Mononuclear cell (primary cell): ENCODE results near the gene PTBP3. TPM values are rescaled to one million over a fixed set of nuclear protein-coding genes. Genes with fewer than 3 reads are reported as not detected.

ENCODE experiments used
- H3K27me3 ChIP-seq: 2 replicates; pipeline ENCODE4 v1.6.0; 2011; ENCODE audit warnings: low read length, control low read depth; ENCODE audit not compliant: insufficient read depth
- H3K4me1 ChIP-seq: 2 replicates; pipeline ENCODE4 v1.5.1; 2011; ENCODE audit warnings: mild to moderate bottlenecking, low read length, control low read depth; ENCODE audit not compliant: insufficient read depth
- H3K4me3 ChIP-seq: 2 replicates; pipeline ENCODE4 v1.5.1; 2011; ENCODE audit warnings: mild to moderate bottlenecking, low read length, moderate library complexity
- H3K9me3 ChIP-seq: 2 replicates; pipeline ENCODE4 v1.5.1; 2011; ENCODE audit warnings: low read depth, mild to moderate bottlenecking, control low read depth, low read length
- total RNA-seq: library from RNA; depleted of rRNA; stranded (reverse); fragments of >200 nt; gene quantifications from one replicate; pipeline ENCODE4 v1.2.3, GENCODE V29; 2012

PTBP3 gene
- total RNA-seq, 1 donor: 89.3 TPM

- no peak overlapping the region for H3K4me3 ChIP-seq
- H3K4me1 ChIP-seq: peaks cover 5% of the 10 kb centered on the region
- no peaks in the 10 kb centered on the region for H3K27me3 ChIP-seq
- no peaks in the 10 kb centered on the region for H3K9me3 ChIP-seq
Measured at GRCh38 chr9:112338561-112338960, 5.1 kb upstream of the PTBP3 start.

GRCh38 chr9:112337547-112337946, 4.1 kb upstream of the PTBP3 start:
- Histone ChIP-seq H3K27me3 (no peaks in the 10 kb centered on the region), H3K4me3 (no peak overlapping the region), H3K4me1 (peaks cover 5% of the 10 kb centered on the region), H3K9me3 (no peaks in the 10 kb centered on the region)

GRCh38 chr9:112334432-112334841, 1.0 kb upstream of the PTBP3 start:
- peaks cover 11% of the 10 kb centered on the region for H3K4me1 ChIP-seq
- no peaks in the 10 kb centered on the region for H3K9me3 ChIP-seq
- no peaks in the 10 kb centered on the region for H3K27me3 ChIP-seq
- peak overlapping the region; percentile 78 for H3K4me3 ChIP-seq

GRCh38 chr9:112333639-112334431, 416 bp upstream of the PTBP3 start:
- Histone ChIP-seq H3K27me3 (no peaks in the 10 kb centered on the region), H3K4me3 (peak overlapping the region; percentile 95), H3K9me3 (no peaks in the 10 kb centered on the region), H3K4me1 (peaks cover 11% of the 10 kb centered on the region)

DNA sequence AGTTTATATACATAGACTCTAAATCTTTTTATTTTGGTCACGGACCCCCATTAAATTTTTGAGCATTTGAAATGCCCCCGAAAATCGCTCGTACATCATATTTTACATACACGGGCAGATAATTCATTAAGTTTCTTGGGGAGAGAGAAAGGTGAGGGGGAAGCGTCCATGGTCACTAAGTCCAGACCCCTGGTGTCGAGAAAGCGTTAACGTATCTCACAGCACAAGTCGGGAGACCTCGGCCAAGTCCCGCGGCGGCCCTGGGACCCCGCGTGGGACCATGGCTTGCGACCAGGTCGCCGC, 794 bp downstream of the PTBP3 start:
- Histone ChIP-seq H3K27me3 (no peaks in the 10 kb centered on the region), H3K4me1 (peaks cover 18% of the 10 kb centered on the region), H3K9me3 (no peaks in the 10 kb centered on the region), H3K4me3 (peak overlapping the region; percentile 95)

GRCh38 chr9:112332214-112332613, 1.2 kb downstream of the PTBP3 start:
- peak overlapping the region; percentile 95 for H3K4me3 ChIP-seq
- H3K4me1 ChIP-seq: peaks cover 21% of the 10 kb centered on the region
- no peaks in the 10 kb centered on the region for H3K27me3 ChIP-seq
- no peaks in the 10 kb centered on the region for H3K9me3 ChIP-seq

GRCh38 chr9:112331674-112331952, 1.8 kb downstream of the PTBP3 start:
- H3K27me3 ChIP-seq: no peaks in the 10 kb centered on the region
- H3K4me1 ChIP-seq: peaks cover 26% of the 10 kb centered on the region
- no peak overlapping the region for H3K4me3 ChIP-seq
- H3K9me3 ChIP-seq: no peaks in the 10 kb centered on the region

DNA sequence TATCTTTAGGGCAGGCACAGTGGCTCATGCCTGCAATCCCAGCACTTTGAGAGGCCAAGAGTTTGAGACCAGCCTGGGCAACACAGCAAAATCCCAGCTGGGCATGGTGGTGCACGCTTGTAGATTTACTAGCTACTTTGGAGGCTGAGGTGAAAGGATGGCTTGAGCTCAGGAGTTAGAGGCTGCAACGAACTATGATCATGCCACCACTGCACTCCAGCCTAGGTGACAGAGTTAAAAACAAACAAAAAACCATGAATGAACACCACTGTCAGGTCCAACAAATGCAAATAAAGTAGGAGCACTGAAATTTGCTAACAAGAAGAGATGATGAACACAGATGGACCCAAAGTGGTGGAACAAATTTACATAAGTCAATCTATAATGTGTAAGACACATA, 4.9 kb downstream of the PTBP3 start:
- Histone ChIP-seq H3K4me3 (no peak overlapping the region), H3K27me3 (no peaks in the 10 kb centered on the region), H3K4me1 (peaks cover 34% of the 10 kb centered on the region), H3K9me3 (no peaks in the 10 kb centered on the region)

DNA sequence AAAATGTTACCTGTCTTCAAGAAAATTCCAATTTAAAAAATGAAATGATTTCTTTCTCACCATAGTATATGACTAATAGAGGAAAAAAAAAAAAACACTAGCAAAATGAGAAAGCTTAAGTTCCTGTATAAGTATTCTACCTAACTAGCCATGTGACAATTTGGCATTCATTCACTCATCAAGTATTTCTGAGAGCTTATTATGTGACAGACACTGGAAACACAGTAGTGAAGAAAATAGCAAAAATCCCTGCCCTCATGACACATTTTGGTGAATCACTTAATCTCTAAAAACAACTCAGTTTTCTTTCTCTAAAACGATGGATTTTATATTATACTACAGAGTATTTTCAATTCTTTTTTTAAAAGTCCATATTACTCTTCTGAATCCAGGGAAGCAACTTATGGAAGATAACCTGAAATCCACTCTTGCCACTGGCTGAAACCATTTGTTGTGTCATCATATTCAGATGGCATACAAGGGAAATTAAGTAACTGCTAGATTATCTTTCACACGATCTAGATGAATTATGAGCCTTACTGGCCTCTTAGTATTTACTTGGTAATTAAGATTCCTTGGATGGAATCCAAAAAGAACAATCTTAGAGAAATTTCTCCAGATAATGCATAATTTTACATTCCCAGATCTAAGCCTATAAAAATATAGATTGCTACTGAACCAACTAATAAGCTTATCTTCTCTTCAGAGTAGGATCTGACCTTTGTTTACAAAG, 5.5 kb downstream of the PTBP3 start:
- Histone ChIP-seq H3K4me1 (peaks cover 38% of the 10 kb centered on the region), H3K4me3 (no peak overlapping the region)

GRCh38 chr9:112326194-112326593, 7.2 kb downstream of the PTBP3 start:
- Histone ChIP-seq H3K4me1 (peaks cover 42% of the 10 kb centered on the region), H3K27me3 (no peaks in the 10 kb centered on the region), H3K9me3 (no peaks in the 10 kb centered on the region), H3K4me3 (no peak overlapping the region)

More for the DNA sequence above, 5.5 kb downstream of the PTBP3 start:
- Histone ChIP-seq H3K27me3 (no peaks in the 10 kb centered on the region), H3K9me3 (no peaks in the 10 kb centered on the region)

DNA sequence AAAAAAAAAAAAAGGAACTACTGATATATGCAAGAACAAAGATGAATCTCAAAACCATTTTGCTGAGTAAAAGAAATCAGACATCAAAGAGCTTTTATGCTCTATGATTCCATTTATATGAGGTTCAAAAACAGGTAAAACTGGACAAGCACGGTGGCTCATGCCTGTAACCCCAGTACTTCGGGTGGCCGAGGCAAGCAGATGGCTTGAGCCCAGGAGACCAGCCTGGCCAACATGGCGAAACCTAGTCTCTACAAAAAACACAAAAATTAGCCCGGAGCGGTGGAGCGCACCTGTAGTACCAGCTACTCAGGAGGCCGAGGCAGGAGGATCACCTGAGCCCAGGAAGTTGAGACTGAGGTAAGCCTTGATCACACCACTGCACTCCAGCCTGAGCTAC, 7.8 kb downstream of the PTBP3 start:
- H3K4me1 ChIP-seq: peaks cover 40% of the 10 kb centered on the region
- no peak overlapping the region for H3K4me3 ChIP-seq
- no peaks in the 10 kb centered on the region for H3K9me3 ChIP-seq
- H3K27me3 ChIP-seq: no peaks in the 10 kb centered on the region

DNA sequence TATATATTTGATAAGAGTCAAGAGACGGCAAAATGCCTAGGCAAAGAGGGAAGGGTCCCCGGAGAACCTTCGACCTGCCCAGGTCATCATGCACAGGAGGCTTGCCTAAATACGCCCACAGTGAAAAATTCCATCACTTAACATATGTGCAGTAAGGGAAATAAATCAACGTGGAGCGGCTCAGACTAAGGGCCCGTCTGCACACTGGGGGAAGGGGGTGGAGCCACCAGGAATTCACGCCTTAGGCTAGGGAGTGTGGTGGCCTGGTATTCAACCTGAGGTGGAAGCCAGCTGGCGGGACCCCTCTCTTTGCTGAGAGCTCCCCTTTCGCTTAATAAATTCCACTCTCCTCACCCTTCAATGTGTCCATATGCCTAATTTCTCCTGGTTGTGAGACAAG, 8.3 kb downstream of the PTBP3 start:
- H3K27me3 ChIP-seq: no peaks in the 10 kb centered on the region
- H3K4me3 ChIP-seq: no peak overlapping the region
- no peaks in the 10 kb centered on the region for H3K9me3 ChIP-seq
- H3K4me1 ChIP-seq: peaks cover 39% of the 10 kb centered on the region

- Histone ChIP-seq H3K27me3 (no peaks in the 10 kb centered on the region), H3K9me3 (no peaks in the 10 kb centered on the region), H3K4me1 (peaks cover 39% of the 10 kb centered on the region), H3K4me3 (no peak overlapping the region)
Measured at GRCh38 chr9:112323378-112323854, 10.0 kb downstream of the PTBP3 start.

- H3K4me3 ChIP-seq: no peak overlapping the region
- no peaks in the 10 kb centered on the region for H3K27me3 ChIP-seq
- peaks cover 37% of the 10 kb centered on the region for H3K4me1 ChIP-seq
- no peaks in the 10 kb centered on the region for H3K9me3 ChIP-seq
Measured at GRCh38 chr9:112322701-112323377, 10.6 kb downstream of the PTBP3 start.

DNA sequence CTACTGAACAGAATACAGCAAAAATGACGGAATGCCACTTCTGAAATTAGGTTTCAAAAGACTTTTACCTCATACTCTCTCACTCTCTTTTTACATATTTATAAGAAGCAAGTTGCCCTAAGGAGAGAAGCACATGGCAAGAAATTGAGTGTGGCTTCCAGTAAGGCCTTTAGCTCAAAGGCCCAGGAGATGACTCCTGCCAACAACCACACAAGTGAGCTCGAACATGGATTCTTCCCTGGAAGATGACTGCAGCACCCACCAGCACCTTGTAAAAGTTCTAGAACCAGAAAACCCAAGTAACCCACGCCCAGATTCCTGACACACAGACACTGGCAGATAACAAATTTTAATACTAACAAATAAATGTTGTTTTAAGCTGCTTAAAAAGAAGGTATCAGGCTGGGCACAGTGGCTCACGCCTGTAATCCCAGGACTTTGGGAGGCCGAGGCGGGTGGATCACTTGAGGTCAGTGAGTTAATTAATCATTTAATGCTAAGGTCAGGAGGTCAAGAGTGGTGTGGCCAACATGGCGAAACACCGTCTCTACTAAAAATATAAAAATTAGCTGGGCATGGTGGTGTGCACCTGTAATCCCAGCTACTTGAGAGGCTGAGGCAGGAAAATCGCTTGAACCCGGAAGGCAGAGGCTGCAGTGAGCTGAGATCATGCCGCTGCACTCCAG, 17.0 kb downstream of the PTBP3 start:
- Histone ChIP-seq H3K9me3 (no peaks in the 10 kb centered on the region), H3K4me3 (no peak overlapping the region), H3K4me1 (peaks cover 39% of the 10 kb centered on the region), H3K27me3 (no peaks in the 10 kb centered on the region)
